HG03064 (cell line): ENCODE measurements around the gene SYTL5.

Experiments
- ATAC-seq: cut with Tn5 transposase; IDR thresholded peaks from one replicate; pipeline ENCODE4 v1.9.1; 2021; ENCODE audit warnings: low read depth; ENCODE audit not compliant: unreplicated experiment

SYTL5 gene

GRCh38 chrX:38086451-38087215 is 80.3 kb downstream of the SYTL5 start:
- ATAC-seq = no peak

GRCh38 chrX:38087594-38087993 is 81.2 kb downstream of the SYTL5 start:
- no peak for ATAC-seq

GRCh38 chrX:38089173-38089982 is 83.0 kb downstream of the SYTL5 start:
- no peak for ATAC-seq

- ATAC-seq = no peak
These were observed 89.7 kb downstream of the SYTL5 start for GRCh38 chrX:38095971-38096529.

- no peak for ATAC-seq
These were observed 93.3 kb downstream of the SYTL5 start for GRCh38 chrX:38099688-38100087.

- no peak for ATAC-seq
These were observed 95.9 kb downstream of the SYTL5 start for GRCh38 chrX:38102240-38102639.

- ATAC-seq = no peak
These were observed 96.5 kb downstream of the SYTL5 start for GRCh38 chrX:38102875-38103274.

- peak; percentile 77 for ATAC-seq
These were observed 97.8 kb downstream of the SYTL5 start for GRCh38 chrX:38103857-38104812.

- ATAC-seq = no peak
These were observed 98.9 kb downstream of the SYTL5 start for GRCh38 chrX:38105216-38105725.

GRCh38 chrX:38106991-38107655 is 100.8 kb downstream of the SYTL5 start:
- no peak for ATAC-seq

- no peak for ATAC-seq
These were observed 102.0 kb downstream of the SYTL5 start for GRCh38 chrX:38108364-38108763.

- no peak for ATAC-seq
These were observed 102.9 kb downstream of the SYTL5 start for GRCh38 chrX:38109042-38109898.

GRCh38 chrX:38110231-38110630 is 103.9 kb downstream of the SYTL5 start:
- ATAC-seq = no peak

- no peak for ATAC-seq
These were observed 104.8 kb downstream of the SYTL5 start for GRCh38 chrX:38111196-38111595.

GRCh38 chrX:38112566-38112965 is 106.2 kb downstream of the SYTL5 start:
- no peak for ATAC-seq

- no peak for ATAC-seq
These were observed 110.4 kb downstream of the SYTL5 start for GRCh38 chrX:38116706-38117105.

GRCh38 chrX:38117485-38117884 is 111.1 kb downstream of the SYTL5 start:
- no peak for ATAC-seq

GRCh38 chrX:38124000-38124399 is 117.6 kb downstream of the SYTL5 start:
- ATAC-seq = no peak

GRCh38 chrX:38126179-38126578 is 119.8 kb downstream of the SYTL5 start:
- no peak for ATAC-seq
